GM12878 (cell line): Measurements from ENCODE around the gene PPP2R2D. TPM values are rescaled to one million over a fixed set of nuclear protein-coding genes. Genes with fewer than 3 reads are reported as not detected.

Experiments
- ATAC-seq: fragments of 200-7000 bp; cut with Tn5 transposase; 3 replicates; pipeline ENCODE4 v1.9.1; 2020; ENCODE audit warnings: mild to moderate bottlenecking, moderate library complexity
- BruUV-seq: library from RNA; stranded (reverse); fragments of 400-500 nt; replicated peaks from 2 replicates; lab custom pipeline; 2021; lab: Mats Ljungman, UMichigan
- CTCF ChIA-PET: fragments of 300-600 bp; sonication (Branson Sonifier 250); formaldehyde crosslinking; extraction: SDS; loops from one replicate; lab custom pipeline; 2021; ENCODE audit warnings: inconsistent platforms; lab: Yijun Ruan, JAX
- POLR2A ChIA-PET: fragments of 350-600 bp; formaldehyde crosslinking; extraction: SDS; loops from one replicate; lab custom pipeline; 2021; ENCODE audit warnings: inconsistent platforms; lab: Charles Lee
- RAD21 ChIA-PET: fragments of 300-600 bp; sonication (Branson Sonifier 250); formaldehyde crosslinking; loops from one replicate; lab custom pipeline; 2023; ENCODE audit warnings: antibody characterized with exemption; ENCODE audit not compliant: unreplicated experiment; lab: Charles Lee
- SMC1A ChIA-PET: fragments of 300-600 bp; sonication (Branson Sonifier 250); formaldehyde crosslinking; loops from one replicate; lab custom pipeline; 2023; ENCODE audit not compliant: unreplicated experiment, uncharacterized antibody; lab: Charles Lee
- DNase-seq: peaks from one replicate; pipeline ENCODE4 v3.0.0-alpha.2; 2011; ENCODE audit warnings: low read depth, low spot score
- FAIRE-seq: peaks from 3 replicates; lab custom pipeline; 2011; peaks lifted over from hg19 to GRCh38; lab: Jason Lieb, UNC
- H2AFZ ChIP-seq: 2 replicates; pipeline ENCODE4 v1.6.0; 2011; ENCODE audit warnings: low read depth, low read length, control low read depth; ENCODE audit not compliant: control insufficient read depth
- H3K27ac ChIP-seq: 2 replicates; pipeline ENCODE4 v1.5.1; 2011; ENCODE audit warnings: control low read depth; ENCODE audit not compliant: control insufficient read depth, insufficient read depth
- H3K27me3 ChIP-seq, 2 experiments: replicated peaks in 1 of 2; 2 replicates each; pipeline versions ENCODE4 v1.6.0 to v1.6.1; 2011; ENCODE audit warnings: low read length in 1 of 2; ENCODE audit not compliant: control insufficient read depth in 2 of 2, insufficient read depth in 2 of 2
- H3K36me3 ChIP-seq, 2 experiments: 2 replicates each; pipeline ENCODE4 v1.5.1; 2011; ENCODE audit warnings: low read length in 1 of 2; ENCODE audit not compliant: control insufficient read depth in 2 of 2, insufficient read depth in 2 of 2
- H3K4me1 ChIP-seq: 2 replicates; pipeline ENCODE4 v1.6.1; 2011; ENCODE audit warnings: mild to moderate bottlenecking, low read length, moderate library complexity, mixed read lengths; ENCODE audit not compliant: control insufficient read depth, insufficient read depth
- H3K4me2 ChIP-seq: 2 replicates; pipeline ENCODE4 v1.6.0; 2011; ENCODE audit warnings: control low read depth; ENCODE audit not compliant: control insufficient read depth, insufficient read depth
- H3K4me3 ChIP-seq: fragments of 200-600 bp; sonication (generic); 2 replicates; pipeline ENCODE4 v1.5.1; 2016
- H3K79me2 ChIP-seq: 2 replicates; pipeline ENCODE4 v1.6.0; 2011; ENCODE audit warnings: low read length; ENCODE audit not compliant: control insufficient read depth, insufficient read depth
- H3K9ac ChIP-seq: 2 replicates; pipeline ENCODE4 v1.8.0; 2011; ENCODE audit warnings: low read length, control low read depth, mixed read lengths; ENCODE audit not compliant: control insufficient read depth, insufficient read depth
- H3K9me3 ChIP-seq: replicated peaks from 3 replicates; pipeline ENCODE4 v1.5.1; 2011; ENCODE audit warnings: mild to moderate bottlenecking, low read length; ENCODE audit not compliant: control insufficient read depth, insufficient read depth
- H4K20me1 ChIP-seq: 2 replicates; pipeline ENCODE4 v1.6.0; 2011; ENCODE audit not compliant: control insufficient read depth, insufficient read depth
- BCL11A ChIP-seq: IDR thresholded peaks from 2 replicates; pipeline ENCODE4 v1.6.1; 2011; ENCODE audit warnings: low read depth, low read length
- CEBPB ChIP-seq, 2 experiments: fragments of 150-350 bp in 1 of 2; IDR thresholded peaks; 2 replicates each; pipeline ENCODE4 v1.6.1; 2012 to 2014; ENCODE audit warnings: low read depth in 2 of 2, low read length in 2 of 2, borderline replicate concordance in 1 of 2, inconsistent platforms in 1 of 2
- CTCF ChIP-seq, 3 experiments: IDR thresholded peaks in 2 of 3; conservative IDR thresholded peaks in 1 of 3; 2 replicates each; pipeline ENCODE4 v1.5.1; 2011; ENCODE audit warnings: low read depth in 3 of 3, low read length in 3 of 3, mild to moderate bottlenecking in 3 of 3, control low read depth in 2 of 3, moderate library complexity in 2 of 3, inconsistent platforms in 1 of 3, mixed read lengths in 1 of 3; ENCODE audit not compliant: control insufficient read depth in 2 of 3, insufficient read depth in 1 of 3; ENCODE audit errors: extremely low read depth in 1 of 3
- KDM1A ChIP-seq: fragments of 200-600 bp; sonication (generic); IDR thresholded peaks from 2 replicates; pipeline ENCODE4 v1.6.1; 2016; ENCODE audit warnings: borderline replicate concordance
- MEF2A ChIP-seq: IDR thresholded peaks from 2 replicates; pipeline ENCODE4 v1.6.1; 2011; ENCODE audit warnings: low read depth, mild to moderate bottlenecking, low read length, moderate library complexity; ENCODE audit not compliant: insufficient read depth
- MXI1 ChIP-seq: fragments of 150-350 bp; IDR thresholded peaks from 2 replicates; pipeline ENCODE4 v1.6.1; 2011; ENCODE audit warnings: low read depth, mild to moderate bottlenecking, inconsistent platforms, low read length, improper control_type of control experiment
- RUNX3 ChIP-seq: IDR thresholded peaks from 2 replicates; pipeline ENCODE4 v1.6.1; 2012; ENCODE audit warnings: low read length, inconsistent platforms
- SIN3A ChIP-seq: IDR thresholded peaks from 2 replicates; pipeline ENCODE4 v1.6.1; 2012; ENCODE audit warnings: low read depth, low read length, improper control_type of control experiment
- SREBF1 ChIP-seq: IDR thresholded peaks from 2 replicates; pipeline ENCODE4 v1.6.1; 2012; ENCODE audit warnings: mild to moderate bottlenecking, low read length
- ZNF384 ChIP-seq: IDR thresholded peaks from 2 replicates; pipeline ENCODE4 v1.6.1; 2012; ENCODE audit warnings: low read depth, mild to moderate bottlenecking, low read length, improper control_type of control experiment, borderline replicate concordance
- ZNF622 ChIP-seq: fragments of 450-650 bp; IDR thresholded peaks from 2 replicates; pipeline ENCODE4 v1.6.1; 2017; ENCODE audit warnings: mild to moderate bottlenecking, inconsistent platforms
- WGBS: methylation state at CpG from one replicate; pipeline ENCODE4 v1.1.6; 2016; ENCODE audit warnings: low lambda C conversion rate; ENCODE audit not compliant: insufficient replicate concordance, insufficient coverage; ENCODE audit errors: missing lambda C conversion rate; 5-methylcytosine and 5-hydroxymethylcytosine counted together
- in situ Hi-C: fragments of 300-500 bp; cut with MboI; formaldehyde crosslinking; loops from 9 replicates; pipeline ENCODE4 v1.14.3; 2018; ENCODE audit warnings: mixed read lengths
- intact Hi-C: fragments of 100-400 bp; cut with micrococcal nuclease; formaldehyde crosslinking; loops from one replicate; pipeline ENCODE4 v1.14.2; 2022; ENCODE audit not compliant: unreplicated experiment
- polyA plus RNA-seq, 11 experiments: library from polyadenylated mRNA; depleted of rRNA in 4 of 11; unstranded in 6 of 11; stranded (reverse) in 5 of 11; fragments of >200 nt; fragmentation: Nextera tagmentation in 4 of 11; fragmentation: Illumina TruSeq in 1 of 11; extraction: Ambion mirVana in 4 of 11; extraction: Trizol in 1 of 11; gene quantifications; 1 replicate in 1 of 11; 2 replicates in 10 of 11; pipeline versions ENCODE4 v1.2.1 to v1.2.3, GENCODE V29; 2011 to 2016; ENCODE audit warnings: inconsistent platforms in 2 of 11, missing spikeins in 2 of 11, low read depth in 1 of 11
- total RNA-seq, 4 experiments: library from RNA; depleted of rRNA in 3 of 4; stranded (reverse); fragments of >200 nt in 3 of 4; fragmentation: Illumina TruSeq in 1 of 4; extraction: Trizol in 1 of 4; gene quantifications; 2 replicates each; pipeline versions ENCODE4 v1.2.1 to v1.2.3, GENCODE V29; 2013 to 2021

The PPP2R2D gene
- total and polyA plus RNA-seq, 10 of the 15 experiments (the other 5 are each of a cell fraction or from before 2014, with no cell fraction given) = 2.8 to 41.9 (median 21.8) TPM

GRCh38 chr10:132005147-132005546, 104.3 kb downstream of the PPP2R2D start (continued):
- no peak for TF ChIP-seq CTCF (IDR thresholded peaks at IDR 0.05 in 2 of 3, conservative IDR thresholded peaks at IDR 0.05 in 1 of 3; ENCODE audit: control insufficient read depth in 2 of 3, extremely low read depth in 1 of 3, insufficient read depth in 1 of 3, low read depth in 3 of 3, low read length in 3 of 3)
- TF ChIP-seq SIN3A = no peak
- TF ChIP-seq KDM1A = no peak
- TF ChIP-seq BCL11A = no peak
- TF ChIP-seq ZNF384 = no peak
- no peak for TF ChIP-seq CEBPB (IDR thresholded peaks at IDR 0.05; ENCODE audit: borderline replicate concordance in 1 of 2, low read depth in 2 of 2, low read length in 2 of 2)
- TF ChIP-seq ZNF622 = no peak

- Histone ChIP-seq H3K9me3 (no peaks in the 10 kb centered on the region; the same call in 2 of the 3 replicates), H3K4me2 (no peak overlapping the region), H3K9ac (no peak overlapping the region), H3K27me3 (peaks cover 0 to 3% of the 10 kb centered on the region in 2 experiments; a peak in 1 of 4 replicates)
- BruUV-seq = no TSS peak
- RAD21 ChIA-PET = no interaction called here
- in situ Hi-C loops = no loop called here
- no peak for TF ChIP-seq MXI1
- TF ChIP-seq SREBF1 = no peak
- TF ChIP-seq MEF2A = no peak
- TF ChIP-seq RUNX3 = no peak
- TF ChIP-seq, all 136 proteins: peak for 0
- Histone ChIP-seq H4K20me1 (no peaks in the 10 kb centered on the region), H3K36me3 (no peaks in the 10 kb centered on the region), H3K4me1 (no peaks in the 10 kb centered on the region), H3K79me2 (no peaks in the 10 kb centered on the region), H3K27ac (no peak overlapping the region), H3K4me3 (no peak overlapping the region), H2AFZ (no peak overlapping the region)
- DNase-seq (no peak), FAIRE-seq (no peak), ATAC-seq (no peak)
- intact Hi-C loops = no loop called here
- WGBS = 57% methylated on average over 4 of the region's 4 CpGs
- SMC1A ChIA-PET = interaction anchor here (0.9 kb wide), 1 partner anchor 121 kb away, joined by 3 read pairs; no protein-coding TSS in a partner anchor
- CTCF ChIA-PET = no interaction called here
- POLR2A ChIA-PET = no interaction called here
These were observed 106.2 kb downstream of the PPP2R2D start for GRCh38 chr10:132006966-132007365.
